Measurements from ENCODE around the gene NUP42. TPM values are rescaled to one million over a fixed set of nuclear protein-coding genes. Genes with fewer than 3 reads are reported as not detected.

The NUP42 gene
- total RNA-seq, 1 donor from 2014 or later, result 36.9 TPM

DNA sequence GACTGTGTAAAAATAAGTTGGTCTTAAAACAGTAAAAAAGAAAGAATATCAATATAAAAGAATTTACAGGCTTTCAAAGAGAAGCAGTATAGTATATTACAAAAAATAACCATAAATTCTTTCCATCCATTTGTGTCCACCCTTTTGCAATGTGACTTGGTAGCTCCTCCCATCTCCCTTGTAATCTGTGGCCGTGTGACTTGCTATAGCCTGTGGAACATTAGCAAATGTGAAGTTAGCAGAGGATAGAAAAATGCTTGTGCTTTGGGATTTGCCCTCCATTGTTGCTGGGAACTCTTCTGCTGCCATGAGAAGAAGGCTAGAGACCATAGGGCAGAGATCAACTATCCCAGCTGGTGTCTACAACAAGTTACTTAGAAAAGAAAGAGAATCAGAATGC is 46.1 kb upstream of the NUP42 start:
- no peak for TF ChIP-seq CTCF (IDR thresholded peaks at IDR 0.05; ENCODE audit: insufficient read depth, low read depth, low read length)
- no peak for TF ChIP-seq EZH2 (IDR thresholded peaks at IDR 0.05; ENCODE audit: insufficient read depth, low read length)
- H3K36me3 ChIP-seq (ENCODE audit: insufficient read depth, low read length), result no peaks in the 10 kb centered on the region
- H3K27ac ChIP-seq (ENCODE audit: low read depth, low read length), result no peak overlapping the region
- Mint-ChIP-seq H3K9me3 (ENCODE audit: unreplicated experiment) (peaks cover 4% of the 10 kb centered on the region), H3K27ac (ENCODE audit: unreplicated experiment) (no peak overlapping the region), H3K4me1 (ENCODE audit: low read depth, unreplicated experiment) (peaks cover 3% of the 10 kb centered on the region), H3K27me3 (ENCODE audit: low read depth, unreplicated experiment) (no peaks in the 10 kb centered on the region), H3K36me3 (ENCODE audit: low read depth, unreplicated experiment) (peaks cover 5% of the 10 kb centered on the region), H3K4me3 (ENCODE audit: unreplicated experiment) (no peak overlapping the region)
- no peaks in the 10 kb centered on the region for H3K9me3 ChIP-seq (ENCODE audit: insufficient read depth, low read depth, low read length)
- H3K4me2 ChIP-seq (ENCODE audit: low read length), result no peak overlapping the region
- no peaks in the 10 kb centered on the region for H3K4me1 ChIP-seq (ENCODE audit: insufficient read depth, low read length)
- H3K79me2 ChIP-seq (ENCODE audit: insufficient read depth, low read length), result no peaks in the 10 kb centered on the region
- no peaks in the 10 kb centered on the region for H4K20me1 ChIP-seq (ENCODE audit: insufficient read depth, low read length)
- H3K4me3 ChIP-seq (ENCODE audit: insufficient read depth, low read depth, low read length), result no peak overlapping the region
- H2AFZ ChIP-seq (ENCODE audit: low read depth, low read length), result no peak overlapping the region
- FAIRE-seq, result no peak
- no peak overlapping the region for H3K9ac ChIP-seq (ENCODE audit: low read length)
- no peaks in the 10 kb centered on the region for H3K27me3 ChIP-seq (ENCODE audit: insufficient read depth, low read length)
- DNase-seq (ENCODE audit: low read depth), result no peak

DNA sequence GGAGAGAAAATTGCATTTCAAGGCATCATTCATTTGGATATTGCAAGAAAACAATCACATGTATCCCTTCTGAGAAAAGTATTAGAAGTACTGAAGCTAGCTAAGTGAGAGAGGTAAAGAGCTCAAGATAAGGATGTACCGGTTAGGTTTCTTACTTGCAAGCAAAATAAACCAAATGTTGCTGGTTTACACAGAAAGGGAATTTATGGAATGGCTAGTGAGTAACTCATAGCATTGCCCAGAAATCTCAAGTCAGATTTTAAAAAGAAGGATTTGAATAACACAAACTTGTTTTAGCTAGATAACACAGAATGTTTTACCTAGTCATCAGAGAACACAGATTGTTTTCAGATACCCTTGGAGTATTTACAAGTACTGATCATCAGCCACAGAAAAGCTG is 45.6 kb upstream of the NUP42 start:
- Mint-ChIP-seq H3K4me1 (ENCODE audit: low read depth, unreplicated experiment) (peaks cover 3% of the 10 kb centered on the region), H3K27ac (ENCODE audit: unreplicated experiment) (no peak overlapping the region), H3K27me3 (ENCODE audit: low read depth, unreplicated experiment) (no peaks in the 10 kb centered on the region), H3K36me3 (ENCODE audit: low read depth, unreplicated experiment) (peaks cover 9% of the 10 kb centered on the region), H3K4me3 (ENCODE audit: unreplicated experiment) (no peak overlapping the region), H3K9me3 (ENCODE audit: unreplicated experiment) (peaks cover 4% of the 10 kb centered on the region)
- Histone ChIP-seq H3K9ac (ENCODE audit: low read length) (no peak overlapping the region), H3K4me2 (ENCODE audit: low read length) (no peak overlapping the region), H3K36me3 (ENCODE audit: insufficient read depth, low read length) (no peaks in the 10 kb centered on the region), H4K20me1 (ENCODE audit: insufficient read depth, low read length) (no peaks in the 10 kb centered on the region), H3K4me3 (ENCODE audit: insufficient read depth, low read depth, low read length) (no peak overlapping the region), H3K79me2 (ENCODE audit: insufficient read depth, low read length) (no peaks in the 10 kb centered on the region), H3K9me3 (ENCODE audit: insufficient read depth, low read depth, low read length) (no peaks in the 10 kb centered on the region), H3K27ac (ENCODE audit: low read depth, low read length) (no peak overlapping the region), H3K27me3 (ENCODE audit: insufficient read depth, low read length) (no peaks in the 10 kb centered on the region), H3K4me1 (ENCODE audit: insufficient read depth, low read length) (no peaks in the 10 kb centered on the region), H2AFZ (ENCODE audit: low read depth, low read length) (no peak overlapping the region)
- FAIRE-seq (no peak), DNase-seq (ENCODE audit: low read depth) (peak; percentile 21)
- TF ChIP-seq CTCF (IDR thresholded peaks at IDR 0.05; ENCODE audit: insufficient read depth, low read depth, low read length), result no peak
- TF ChIP-seq EZH2 (IDR thresholded peaks at IDR 0.05; ENCODE audit: insufficient read depth, low read length), result no peak

DNA sequence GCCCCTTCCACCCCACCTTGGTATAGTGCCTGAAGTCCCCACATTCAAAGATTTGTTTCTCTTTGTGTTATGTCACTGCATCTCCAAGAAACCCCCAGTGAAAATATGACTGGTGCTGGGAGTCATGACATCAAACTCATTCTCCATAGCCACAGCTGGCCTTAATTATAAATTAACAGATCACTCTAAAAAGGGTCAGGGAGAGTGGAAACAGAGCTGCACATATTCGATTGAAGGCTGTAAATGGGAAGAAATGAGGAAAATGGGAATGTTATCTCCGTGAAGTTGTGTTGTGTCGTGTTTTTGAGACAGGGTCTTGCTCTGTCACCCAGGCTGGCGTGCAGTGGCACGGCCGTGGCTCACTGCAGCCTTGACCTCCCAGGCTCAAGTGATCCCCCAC is 24.2 kb upstream of the NUP42 start:
- TF ChIP-seq EZH2 (IDR thresholded peaks at IDR 0.05; ENCODE audit: insufficient read depth, low read length) (no peak), CTCF (IDR thresholded peaks at IDR 0.05; ENCODE audit: insufficient read depth, low read depth, low read length) (no peak)
- Histone ChIP-seq H3K36me3 (ENCODE audit: insufficient read depth, low read length) (no peaks in the 10 kb centered on the region), H2AFZ (ENCODE audit: low read depth, low read length) (no peak overlapping the region), H3K4me2 (ENCODE audit: low read length) (no peak overlapping the region), H3K27me3 (ENCODE audit: insufficient read depth, low read length) (no peaks in the 10 kb centered on the region), H3K9ac (ENCODE audit: low read length) (no peak overlapping the region), H3K27ac (ENCODE audit: low read depth, low read length) (no peak overlapping the region), H3K9me3 (ENCODE audit: insufficient read depth, low read depth, low read length) (no peaks in the 10 kb centered on the region), H3K4me3 (ENCODE audit: insufficient read depth, low read depth, low read length) (no peak overlapping the region), H3K4me1 (ENCODE audit: insufficient read depth, low read length) (no peaks in the 10 kb centered on the region), H3K79me2 (ENCODE audit: insufficient read depth, low read length) (no peaks in the 10 kb centered on the region), H4K20me1 (ENCODE audit: insufficient read depth, low read length) (no peaks in the 10 kb centered on the region)
- Mint-ChIP-seq H3K27me3 (ENCODE audit: low read depth, unreplicated experiment) (no peaks in the 10 kb centered on the region), H3K4me1 (ENCODE audit: low read depth, unreplicated experiment) (no peaks in the 10 kb centered on the region), H3K9me3 (ENCODE audit: unreplicated experiment) (no peaks in the 10 kb centered on the region), H3K27ac (ENCODE audit: unreplicated experiment) (no peak overlapping the region), H3K36me3 (ENCODE audit: low read depth, unreplicated experiment) (peaks cover 9% of the 10 kb centered on the region), H3K4me3 (ENCODE audit: unreplicated experiment) (no peak overlapping the region)
- FAIRE-seq (no peak), DNase-seq (ENCODE audit: low read depth) (no peak)
